Cardiac septum (tissue), 1 donor: ENCODE data around the gene TNFSF11. TPM values are rescaled to one million over a fixed set of nuclear protein-coding genes. Genes with fewer than 3 reads are reported as not detected.

Source experiments
- DNase-seq: peaks from one replicate; pipeline ENCODE4 v3.0.0-alpha.2; 2020; ENCODE audit warnings: low spot score
- intact Hi-C: fragments of 100-400 bp; cut with DNase I; formaldehyde crosslinking; loops from one replicate; pipeline ENCODE4 v1.14.0; 2022
- total RNA-seq: library from RNA; stranded (reverse); fragmentation: NEBNext Ultra II Directional; extraction: Animal tissue kit (Norgen Biotek cat#: 25700); gene quantifications from one replicate; pipeline ENCODE4 v1.2.1, GENCODE V29; 2021
- donor health status: DM: no; HTN: no; CAD: no.

TNFSF11 gene
- total RNA-seq, 1 donor from 2014 or later = not detected

DNA sequence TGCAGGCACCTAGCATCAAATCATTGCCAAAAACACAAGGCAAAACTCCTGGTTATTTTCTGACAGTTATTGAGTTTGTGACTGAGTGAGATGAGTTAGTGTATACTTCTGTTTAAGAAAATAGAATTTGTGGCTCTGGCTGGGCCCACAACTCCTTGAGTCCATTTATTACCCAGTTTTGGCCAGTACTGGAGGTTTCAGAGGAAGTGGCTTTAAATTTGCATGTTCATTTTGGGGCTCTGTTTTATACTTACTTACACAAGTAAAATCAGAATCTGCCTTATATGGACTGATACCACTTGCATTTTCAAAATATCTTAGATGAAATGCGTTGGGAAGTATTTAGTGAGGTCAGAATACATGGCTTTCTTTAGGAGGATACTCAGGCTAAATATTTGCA lies 29.0 kb downstream of the TNFSF11 start:
- no peak for DNase-seq
- intact Hi-C loops = no loop called here

GRCh38 chr13:42603571-42603970 lies 29.6 kb downstream of the TNFSF11 start:
- intact Hi-C loops = no loop called here
- DNase-seq = no peak

GRCh38 chr13:42607546-42607945 lies 33.6 kb downstream of the TNFSF11 start:
- no peak for DNase-seq
- intact Hi-C loops = no loop called here

DNA sequence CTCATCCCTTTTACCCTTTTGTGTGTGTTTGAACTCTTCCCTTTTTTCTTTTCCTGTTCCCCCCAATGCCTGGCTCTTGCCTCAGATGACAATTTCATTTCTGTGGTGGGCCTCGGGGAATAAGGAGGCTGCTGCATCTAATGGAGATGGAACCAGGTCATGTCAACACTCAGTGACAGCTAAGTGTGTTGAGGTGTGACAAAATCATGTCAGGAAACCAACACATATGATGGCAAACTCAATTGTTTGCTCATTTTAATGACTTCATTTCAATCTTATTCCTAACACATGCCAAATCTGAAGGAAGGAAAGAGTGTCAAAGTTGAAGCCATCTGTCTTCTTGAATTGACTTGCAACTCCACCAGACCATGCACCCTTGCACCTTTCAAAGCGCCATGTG lies 36.7 kb downstream of the TNFSF11 start:
- intact Hi-C loops = no loop called here
- DNase-seq = no peak

DNA sequence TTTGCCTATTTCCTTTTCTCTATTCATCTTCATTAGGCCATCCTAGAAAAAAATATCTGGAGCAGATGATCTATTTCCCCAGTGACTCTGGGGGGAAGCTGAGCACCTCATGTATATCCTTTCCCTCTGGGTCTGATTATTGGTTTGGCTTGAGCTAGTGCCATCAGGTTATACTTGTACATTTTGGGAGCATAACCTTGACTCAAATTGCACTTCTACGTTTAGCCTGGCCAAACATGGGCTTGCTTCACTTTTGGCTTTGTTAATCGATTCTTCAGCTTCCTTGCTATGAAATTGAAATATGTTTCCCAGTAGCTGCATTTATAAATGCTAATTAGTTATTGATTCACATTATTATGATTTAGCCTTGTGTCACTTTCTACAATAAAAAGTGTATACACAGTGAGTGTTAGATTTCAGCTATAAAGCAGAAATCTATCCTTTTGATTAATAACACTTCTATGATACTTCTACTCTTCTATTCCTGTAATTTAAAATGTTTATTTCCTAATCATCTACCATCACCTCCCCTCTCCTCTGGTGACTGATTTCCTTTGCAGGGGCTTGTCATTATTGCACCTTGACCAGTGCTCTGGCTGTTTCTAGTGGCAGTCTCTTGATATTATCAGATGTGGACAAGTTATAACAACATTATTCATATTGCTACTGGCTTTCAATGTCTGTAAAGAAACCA lies 37.3 kb downstream of the TNFSF11 start:
- intact Hi-C loops = no loop called here
- no peak for DNase-seq

GRCh38 chr13:42612021-42612765 lies 38.2 kb downstream of the TNFSF11 start:
- DNase-seq = no peak
- intact Hi-C loops = no loop called here

DNA sequence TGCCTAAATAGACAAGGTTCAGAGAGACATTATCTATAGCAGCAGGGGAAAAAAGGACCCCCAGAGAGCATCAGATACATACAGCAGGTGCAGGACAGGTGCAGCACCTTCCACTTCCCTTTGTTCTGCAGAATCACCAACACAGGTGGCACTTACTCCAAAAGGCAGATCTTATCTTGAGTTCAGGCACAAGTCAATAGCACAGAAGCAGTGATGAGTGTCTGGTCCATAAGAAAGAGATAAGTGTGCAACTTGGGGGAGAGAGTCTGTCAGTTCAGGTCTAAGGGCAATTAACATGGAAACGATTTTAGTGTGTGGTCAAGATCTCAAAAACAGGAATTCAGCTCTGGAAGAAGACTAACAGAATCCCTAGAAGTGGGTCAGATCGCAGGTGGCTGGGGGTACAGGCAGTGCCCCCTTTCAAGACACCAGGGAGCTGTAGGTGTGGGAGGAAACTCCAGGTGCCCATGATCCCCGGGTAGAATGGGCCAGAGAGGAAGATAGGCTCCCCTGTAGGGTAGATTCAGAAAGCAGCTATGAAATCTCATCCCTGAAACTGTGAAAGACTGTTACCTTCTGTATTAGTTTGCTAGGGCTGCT lies 40.6 kb downstream of the TNFSF11 start:
- no peak for DNase-seq
- intact Hi-C loops = no loop called here

GRCh38 chr13:42615691-42616090 lies 41.7 kb downstream of the TNFSF11 start:
- intact Hi-C loops = no loop called here
- no peak for DNase-seq

DNA sequence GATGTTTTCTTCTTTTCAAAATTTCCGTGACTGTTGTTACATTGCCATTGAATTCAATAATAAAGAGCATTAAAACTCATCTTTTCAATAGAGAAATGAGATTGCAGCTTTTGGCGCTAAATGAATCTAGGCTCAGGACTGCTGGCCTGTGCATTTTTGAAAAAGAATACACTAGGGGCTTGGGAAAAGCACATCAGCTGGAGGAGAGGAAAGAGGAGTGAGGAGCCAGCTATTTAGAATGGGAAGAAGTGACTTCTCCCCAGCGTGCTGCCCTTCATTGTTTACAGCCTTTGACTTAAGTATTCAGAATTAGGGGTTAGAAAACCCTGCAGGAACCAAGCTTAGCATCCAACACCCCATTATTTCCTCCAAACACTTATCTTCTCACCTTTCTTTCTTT lies 43.3 kb downstream of the TNFSF11 start:
- intact Hi-C loops = no loop called here

DNA sequence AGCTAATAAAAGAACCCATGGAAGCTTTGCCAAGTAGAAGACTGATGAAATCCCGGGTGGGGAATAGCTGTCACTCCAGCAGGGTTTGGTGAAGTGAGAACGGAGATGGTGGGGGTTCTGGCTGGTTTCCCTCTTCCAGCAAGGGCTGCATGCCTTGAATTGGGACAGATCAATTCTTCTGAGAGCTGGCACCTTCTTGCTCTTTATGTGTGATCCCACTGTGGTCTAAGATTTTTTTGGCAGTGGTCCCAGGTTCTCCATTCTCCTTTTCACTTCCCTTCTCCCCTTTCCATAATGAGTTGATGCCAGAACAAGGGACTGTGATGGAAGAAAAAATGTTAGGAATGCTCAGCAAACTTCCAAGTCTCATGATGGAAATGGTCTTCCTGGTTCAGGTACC lies 50.0 kb downstream of the TNFSF11 start:
- no peak for DNase-seq
- intact Hi-C loops = no loop called here

More for the DNA sequence above, 43.3 kb downstream of the TNFSF11 start:
- no peak for DNase-seq

DNA sequence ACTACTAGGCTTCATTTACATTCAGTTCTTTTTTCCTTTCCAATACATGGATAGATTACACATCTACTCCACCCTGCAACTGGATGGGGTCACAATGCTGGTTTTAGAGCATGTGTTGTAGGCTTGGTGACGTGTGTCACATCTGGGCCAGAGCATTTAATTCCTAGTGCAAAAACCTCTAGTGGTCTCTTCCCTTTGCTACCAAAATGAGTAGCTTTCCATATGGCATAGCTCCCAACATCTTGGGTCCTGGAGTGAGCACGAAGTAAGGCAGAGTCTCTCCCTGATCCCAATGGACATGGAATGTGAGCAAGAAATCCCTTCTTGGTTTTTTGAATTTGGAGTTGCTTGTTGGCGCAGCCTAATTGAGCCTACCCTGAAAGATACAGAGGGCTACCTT lies 51.7 kb downstream of the TNFSF11 start:
- DNase-seq = no peak
- intact Hi-C loops = no loop called here

DNA sequence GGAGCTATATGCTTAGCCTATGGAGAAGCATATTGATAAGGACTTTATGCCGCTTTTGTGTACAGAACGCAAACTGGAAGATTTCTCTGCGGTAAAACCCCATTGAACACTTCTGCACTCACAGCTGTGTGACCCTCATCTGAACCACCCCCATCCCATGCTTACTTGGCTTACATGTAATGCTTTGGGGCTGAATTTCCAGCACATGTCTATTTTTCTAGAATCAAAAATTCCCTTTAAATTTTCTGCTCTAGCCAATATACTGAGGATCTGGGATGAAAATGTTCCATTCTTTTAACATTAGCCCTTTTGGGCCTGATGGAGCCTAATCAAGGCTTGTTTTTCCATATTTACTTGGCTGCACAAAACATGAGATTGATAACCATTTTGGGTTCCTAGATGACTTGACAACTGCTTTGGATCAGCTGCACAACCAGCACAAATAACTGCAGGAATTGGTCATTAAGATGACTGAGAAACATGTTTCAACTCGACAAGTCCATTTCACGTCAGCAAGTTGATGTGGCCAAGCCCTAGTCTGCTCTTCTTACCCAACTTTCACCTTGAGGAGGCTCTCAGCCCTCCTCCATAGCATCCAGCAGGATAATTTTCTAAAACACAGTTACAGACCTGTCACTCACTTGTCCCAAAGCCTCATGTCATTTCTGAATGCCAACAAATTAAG lies 52.4 kb downstream of the TNFSF11 start:
- intact Hi-C loops = no loop called here
- DNase-seq = no peak

DNA sequence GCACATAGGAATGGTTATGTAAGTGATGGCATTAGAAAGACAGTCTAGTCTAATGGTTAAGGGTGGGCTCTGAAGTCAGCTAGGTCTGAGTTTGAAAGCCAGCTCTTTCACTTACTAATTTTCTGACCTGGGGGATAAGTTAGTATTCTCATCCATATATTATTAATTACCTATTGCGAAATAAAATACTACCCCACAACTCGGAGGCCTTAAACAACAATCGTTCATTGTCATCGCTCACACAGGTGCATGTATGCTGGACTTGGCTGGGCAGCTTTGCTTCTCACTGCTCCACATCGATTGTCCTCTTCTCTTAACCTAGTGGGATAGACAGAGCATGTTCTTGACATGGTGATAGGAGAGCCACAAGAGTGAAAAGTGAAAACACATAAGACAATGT lies 54.7 kb downstream of the TNFSF11 start:
- intact Hi-C loops = no loop called here
- no peak for DNase-seq

DNA sequence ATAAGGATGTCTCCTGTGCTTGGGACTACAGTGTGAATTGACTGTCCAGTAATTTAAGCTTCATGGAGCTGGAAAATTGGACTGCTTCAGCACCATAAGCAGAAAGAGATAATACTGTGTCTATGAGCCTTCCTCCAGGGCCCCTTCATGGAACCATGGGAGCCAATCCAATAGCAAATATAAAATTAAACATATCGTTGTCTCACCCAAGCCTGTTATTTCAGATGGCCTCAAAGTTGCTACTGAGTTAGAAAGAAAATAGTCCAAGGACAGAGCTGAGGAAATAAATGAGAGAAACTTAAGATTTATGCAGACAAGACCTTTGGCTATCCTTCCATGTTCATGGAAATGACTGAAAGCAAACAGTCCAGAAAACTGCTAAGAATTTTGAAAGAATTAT lies 57.2 kb downstream of the TNFSF11 start:
- intact Hi-C loops = no loop called here
- no peak for DNase-seq

GRCh38 chr13:42633495-42633894 lies 59.5 kb downstream of the TNFSF11 start:
- intact Hi-C loops = no loop called here
- no peak for DNase-seq

DNA sequence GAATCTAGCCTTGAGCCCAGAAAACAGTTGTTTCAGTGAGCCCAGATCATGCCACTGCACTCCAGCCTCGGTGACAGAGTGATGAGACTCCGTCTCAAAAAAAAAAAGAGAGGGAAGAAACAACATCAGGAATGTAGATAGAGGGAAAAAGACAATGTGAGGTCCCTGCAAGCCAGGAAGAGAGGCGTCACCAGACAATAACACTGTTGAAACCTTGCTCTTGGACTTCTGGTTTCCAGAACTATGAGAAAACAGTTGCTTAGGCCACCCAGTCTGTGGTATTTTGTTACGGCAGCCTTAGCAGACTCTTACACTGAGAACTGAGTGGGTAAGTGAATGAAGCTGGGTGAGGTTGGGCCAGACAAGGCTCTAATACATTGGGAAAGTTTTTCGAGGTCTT lies 64.1 kb downstream of the TNFSF11 start:
- intact Hi-C loops = no loop called here
- no peak for DNase-seq

GRCh38 chr13:42638886-42639285 lies 64.9 kb downstream of the TNFSF11 start:
- no peak for DNase-seq
- intact Hi-C loops = no loop called here

GRCh38 chr13:42643076-42643475 lies 69.1 kb downstream of the TNFSF11 start:
- no peak for DNase-seq
- intact Hi-C loops = no loop called here

DNA sequence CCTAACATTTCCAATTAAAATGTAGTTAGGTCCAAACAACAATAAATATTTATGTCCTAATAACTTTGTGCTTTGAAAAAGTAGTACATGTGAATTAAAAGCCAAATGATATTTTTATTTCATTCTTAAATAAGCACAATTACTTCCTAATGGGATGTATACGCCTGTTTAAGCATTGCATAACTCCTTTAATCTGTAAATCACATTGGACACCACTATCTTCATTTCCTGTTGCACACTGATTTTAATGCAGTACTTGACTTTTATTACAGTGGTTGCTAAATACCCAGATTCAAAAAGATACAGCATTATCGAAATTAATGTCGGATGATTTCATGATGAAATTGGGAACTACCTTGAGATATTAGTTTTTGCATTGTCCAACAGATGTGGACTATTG lies 70.9 kb downstream of the TNFSF11 start:
- intact Hi-C loops = no loop called here
- no peak for DNase-seq

- DNase-seq = no peak
- intact Hi-C loops = no loop called here
These were observed 71.8 kb downstream of the TNFSF11 start for GRCh38 chr13:42645717-42646116.
